Lower leg skin (tissue), 4 donors: Measurements from ENCODE around the gene CENPI. TPM values are rescaled to one million over a fixed set of nuclear protein-coding genes. Genes with fewer than 3 reads are reported as not detected.
"Not testable (repeated sequence)": the region's sequence is repeated elsewhere in the genome, so short reads cannot be mapped to it uniquely, and the experiment has no call there.

Experiments used
- DNase-seq, 2 donors: peaks; one replicate each; pipeline ENCODE4 v3.0.0-alpha.2; 2019; ENCODE audit warnings: low spot score in 2 of 2
- H3K4me3 ChIP-seq: fragments of 200-600 bp; sonication (generic); 2 replicates; pipeline ENCODE4 v1.5.1; 2017; ENCODE audit warnings: mild to moderate bottlenecking, low read depth; ENCODE audit not compliant: poor library complexity, severe bottlenecking
- POLR2A ChIP-seq, 2 donors: fragments of 450-650 bp; IDR thresholded peaks; one replicate each; pipeline ENCODE4 v1.6.1; 2016 to 2017; ENCODE audit warnings: antibody characterized with exemption in 2 of 2, mild to moderate bottlenecking in 1 of 2, moderate library complexity in 1 of 2
- WGBS, 2 donors: methylation state at CpG; one replicate each; pipeline ENCODE4 v1.1.5; 2018; 5-methylcytosine and 5-hydroxymethylcytosine counted together
- intact Hi-C: fragments of 100-400 bp; cut with DNase I; formaldehyde crosslinking; loops from one replicate; pipeline ENCODE4 v1.15.0; 2023; ENCODE audit warnings: low total_unique reads
- total RNA-seq, 4 donors: library from RNA; depleted of rRNA; stranded (reverse); fragments of >200 nt; gene quantifications; one replicate each; pipeline ENCODE4 v1.1.0, GENCODE V29; 2016
- TF ChIP-seq, protein P1 (sequence below), 3 donors: fragments of 450-650 bp; IDR thresholded peaks; one replicate each; pipeline ENCODE4 v1.5.1; 2016; ENCODE audit warnings: antibody characterized with exemption in 3 of 3, mild to moderate bottlenecking in 3 of 3, moderate library complexity in 2 of 3

CENPI gene
- 1 to 10 TPM in 1 of 4 donors, under 1 TPM in 3; 0.29 to 2.1 (median 0.54) TPM for total RNA-seq

GRCh38 chrX:101097546-101098453 lies at the start of gene CENPI:
Gene CENPI, plus strand, starts transcription at chrX:101098204. Its CDS starts 2,867 bp downstream, at chrX:101101071.
- TF ChIP-seq POLR2A (IDR thresholded peaks at IDR 0.05) = no peak
- TF ChIP-seq, protein P1, sequence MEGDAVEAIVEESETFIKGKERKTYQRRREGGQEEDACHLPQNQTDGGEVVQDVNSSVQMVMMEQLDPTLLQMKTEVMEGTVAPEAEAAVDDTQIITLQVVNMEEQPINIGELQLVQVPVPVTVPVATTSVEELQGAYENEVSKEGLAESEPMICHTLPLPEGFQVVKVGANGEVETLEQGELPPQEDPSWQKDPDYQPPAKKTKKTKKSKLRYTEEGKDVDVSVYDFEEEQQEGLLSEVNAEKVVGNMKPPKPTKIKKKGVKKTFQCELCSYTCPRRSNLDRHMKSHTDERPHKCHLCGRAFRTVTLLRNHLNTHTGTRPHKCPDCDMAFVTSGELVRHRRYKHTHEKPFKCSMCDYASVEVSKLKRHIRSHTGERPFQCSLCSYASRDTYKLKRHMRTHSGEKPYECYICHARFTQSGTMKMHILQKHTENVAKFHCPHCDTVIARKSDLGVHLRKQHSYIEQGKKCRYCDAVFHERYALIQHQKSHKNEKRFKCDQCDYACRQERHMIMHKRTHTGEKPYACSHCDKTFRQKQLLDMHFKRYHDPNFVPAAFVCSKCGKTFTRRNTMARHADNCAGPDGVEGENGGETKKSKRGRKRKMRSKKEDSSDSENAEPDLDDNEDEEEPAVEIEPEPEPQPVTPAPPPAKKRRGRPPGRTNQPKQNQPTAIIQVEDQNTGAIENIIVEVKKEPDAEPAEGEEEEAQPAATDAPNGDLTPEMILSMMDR (IDR thresholded peaks at IDR 0.05) = no peak
- 1 to 50% methylated on average over 27 to 48 of the region's 48 CpGs for WGBS, 2 donors
- no peak within 1 kb of the TSS for H3K4me3 ChIP-seq
- DNase-seq = peak; percentile 91 to 98
- intact Hi-C loops = no loop called here

GRCh38 chrX:101051153-101051548 lies 46.9 kb upstream of the CENPI start:
- peak in 1 of 2 donors; percentile 12 for DNase-seq
- WGBS, 2 donors = 5 to 49% methylated on average over 5 of the region's 5 CpGs
- peak overlapping the region; percentile 30 for H3K4me3 ChIP-seq
- TF ChIP-seq POLR2A (IDR thresholded peaks at IDR 0.05) = no peak
- TF ChIP-seq, protein P1 (IDR thresholded peaks at IDR 0.05) = no peak
- intact Hi-C loops = no loop called here

DNA sequence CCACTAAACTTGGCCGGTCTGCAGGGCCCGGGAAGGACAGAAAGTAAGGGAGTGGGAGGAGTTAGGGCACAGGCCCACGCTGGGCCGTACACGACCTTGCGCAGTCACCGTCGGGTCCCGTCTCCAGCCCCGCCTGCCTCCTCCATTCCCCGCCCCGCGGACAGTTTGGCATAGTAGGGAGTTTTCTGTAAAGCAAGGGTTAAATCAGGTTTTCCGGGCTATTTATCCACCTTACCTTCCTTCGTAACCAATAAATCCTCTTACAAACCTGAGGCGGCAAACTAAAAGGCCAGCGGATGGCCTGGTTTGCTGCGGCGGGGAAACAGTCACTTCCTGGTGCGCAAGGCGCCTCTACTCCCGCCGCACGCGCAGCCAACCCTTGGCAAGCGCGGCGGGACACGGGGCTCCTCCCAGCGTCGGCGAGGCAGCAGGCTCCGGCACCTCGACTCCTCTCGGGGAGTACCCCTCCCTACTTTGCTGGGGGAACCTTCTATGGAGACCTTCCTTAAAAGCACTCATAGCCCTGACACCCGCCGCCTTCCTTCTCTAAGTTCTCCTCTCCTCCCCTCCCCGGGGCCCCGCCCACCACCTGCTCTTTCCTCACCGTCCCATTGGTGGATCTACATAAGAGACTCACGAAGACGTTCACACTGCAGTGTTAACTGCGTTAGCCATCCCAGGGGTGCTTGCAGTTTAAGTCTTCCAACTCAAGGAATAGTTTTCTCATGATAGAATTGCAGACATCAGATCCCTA lies 46.3 kb upstream of the CENPI start, which contains the start of gene TRMT2B:
Gene TRMT2B, minus strand, starts transcription at position 563 of the 754 bp plus-strand sequence. CDS start 9,822 bp downstream, outside the sequence.
- intact Hi-C loops = no loop called here
- DNase-seq = peak; percentile 70 to 96
- H3K4me3 ChIP-seq = peak within 1 kb of the TSS; percentile 30
- TF ChIP-seq, protein P1 (IDR thresholded peaks at IDR 0.05) = no peak
- no peak for TF ChIP-seq POLR2A (IDR thresholded peaks at IDR 0.05)
- 1 to 29% methylated on average over 36 to 43 of the region's 43 CpGs for WGBS, 2 donors

DNA sequence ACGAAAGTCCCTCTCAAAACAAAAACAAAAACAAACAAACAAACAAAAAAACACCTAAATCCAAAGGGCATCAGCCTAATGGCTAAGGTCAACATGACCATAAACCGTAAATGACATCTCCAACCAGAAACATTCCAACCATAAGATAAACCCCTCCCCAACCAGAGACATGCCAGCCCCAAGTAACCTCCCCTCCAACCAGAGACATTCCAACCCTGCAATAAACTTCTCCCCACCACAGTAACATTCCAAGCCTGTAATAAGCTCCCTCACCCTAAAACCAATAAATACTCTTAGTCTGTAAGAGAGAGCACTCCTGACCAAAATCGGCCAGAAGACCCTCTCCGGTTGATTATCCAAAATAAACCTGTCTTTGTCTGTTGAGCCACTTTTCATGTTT lies 41.5 kb upstream of the CENPI start:
- H3K4me3 ChIP-seq, intact Hi-C loops, DNase-seq: not testable (repeated sequence)
- 78 to 90% methylated on average over 4 of the region's 4 CpGs for WGBS, 2 donors

GRCh38 chrX:101057093-101057714 lies 40.8 kb upstream of the CENPI start:
- intact Hi-C loops = no loop called here
- no peak for TF ChIP-seq POLR2A (IDR thresholded peaks at IDR 0.05)
- TF ChIP-seq, protein P1 (IDR thresholded peaks at IDR 0.05) = no peak
- WGBS, 2 donors = 71 to 78% methylated on average over 3 of the region's 3 CpGs

More at GRCh38 chrX:101057093-101057714, 40.8 kb upstream of the CENPI start:
- H3K4me3 ChIP-seq = no peak overlapping the region
- DNase-seq = no peak
